Tibial nerve (tissue), 4 donors: Measurements from ENCODE around the gene SIPA1. TPM values are rescaled to one million over a fixed set of nuclear protein-coding genes. Genes with fewer than 3 reads are reported as not detected.
"Not testable (repeated sequence)": the region's sequence is repeated elsewhere in the genome, so short reads cannot be mapped to it uniquely, and the experiment has no call there.

Experiments
- DNase-seq, 2 donors: peaks; one replicate each; pipeline ENCODE4 v3.0.0-alpha.2; 2019; ENCODE audit warnings: low spot score in 2 of 2
- H3K27ac ChIP-seq, 4 donors: fragments of 200-600 bp; sonication (generic) in 3 of 4; one replicate each; pipeline ENCODE4 v1.5.1; 2017 to 2019; ENCODE audit warnings: mild to moderate bottlenecking in 1 of 4
- H3K27me3 ChIP-seq, 2 donors: fragments of 200-600 bp; sonication (generic) in 1 of 2; one replicate each; pipeline versions ENCODE4 v1.5.1 to v1.6.0; 2017 to 2019
- H3K36me3 ChIP-seq, 3 donors: fragments of 200-600 bp; sonication (generic); one replicate each; pipeline ENCODE4 v1.5.1; 2018 to 2019
- H3K4me1 ChIP-seq, 4 donors: fragments of 200-600 bp; sonication (generic) in 3 of 4; one replicate each; pipeline ENCODE4 v1.5.1; 2017 to 2019
- H3K4me3 ChIP-seq, 4 donors: fragments of 200-600 bp; sonication (generic) in 3 of 4; one replicate each; pipeline ENCODE4 v1.5.1; 2017 to 2019; ENCODE audit warnings: mild to moderate bottlenecking in 1 of 4, moderate library complexity in 1 of 4
- H3K9me3 ChIP-seq, 4 donors: fragments of 200-600 bp; sonication (generic) in 3 of 4; one replicate each; pipeline ENCODE4 v1.5.1; 2017 to 2019
- CTCF ChIP-seq, 5 experiments: fragments of 200-600 bp in 3 of 5; fragments of 450-650 bp in 2 of 5; sonication (generic) in 3 of 5; IDR thresholded peaks; one replicate each; pipeline ENCODE4 v1.5.1; 2016 to 2019; ENCODE audit warnings: antibody characterized with exemption in 5 of 5, mild to moderate bottlenecking in 3 of 5, moderate library complexity in 2 of 5
- EP300 ChIP-seq, 2 donors: sonication (generic); formaldehyde crosslinking; IDR thresholded peaks; one replicate each; pipeline ENCODE4 v1.6.1; 2017; ENCODE audit warnings: antibody characterized with exemption in 2 of 2, mild to moderate bottlenecking in 1 of 2
- POLR2A ChIP-seq, 2 donors: fragments of 450-650 bp; IDR thresholded peaks; one replicate each; pipeline ENCODE4 v1.6.1; 2017; ENCODE audit warnings: antibody characterized with exemption in 2 of 2, mild to moderate bottlenecking in 2 of 2, moderate library complexity in 2 of 2
- WGBS, 2 donors: methylation state at CpG; one replicate each; pipeline ENCODE4 v1.1.5; 2018; 5-methylcytosine and 5-hydroxymethylcytosine counted together
- total RNA-seq, 4 donors: library from RNA; depleted of rRNA; stranded (reverse); fragments of >200 nt; gene quantifications; one replicate each; pipeline ENCODE4 v1.1.0, GENCODE V29; 2016

The SIPA1 gene
- total RNA-seq, 4 donors from 2014 or later, result 50.2 to 103 (median 65.0) TPM

GRCh38 chr11:65634905-65635731, 2.8 kb upstream of the SIPA1 start:
- no peak for TF ChIP-seq CTCF (IDR thresholded peaks at IDR 0.05)
- TF ChIP-seq EP300 (IDR thresholded peaks at IDR 0.05), result no peak
- no peak for TF ChIP-seq POLR2A (IDR thresholded peaks at IDR 0.05)
- no peaks in the 10 kb centered on the region for H3K9me3 ChIP-seq
- H3K36me3 ChIP-seq, result peaks cover 0 to 70% (median 16%) of the 10 kb centered on the region in 3 donors
- no peak overlapping the region for H3K27ac ChIP-seq
- H3K27me3 ChIP-seq, result no peaks in the 10 kb centered on the region
- H3K4me3 ChIP-seq, result no peak overlapping the region
- no peak for DNase-seq
- H3K4me1 ChIP-seq, result peaks cover 0 to 35% (median 26%) of the 10 kb centered on the region in 4 donors
- WGBS, 2 donors, result 92 to 93% methylated on average over 41 to 46 of the region's 46 CpGs

GRCh38 chr11:65636108-65637031, 1.5 kb upstream of the SIPA1 start:
- DNase-seq, result no peak
- no peaks in the 10 kb centered on the region for H3K9me3 ChIP-seq
- 86 to 90% methylated on average over 13 to 20 of the region's 28 CpGs for WGBS, 2 donors
- TF ChIP-seq EP300 (IDR thresholded peaks at IDR 0.05) (no peak), POLR2A (IDR thresholded peaks at IDR 0.05) (no peak), CTCF (IDR thresholded peaks at IDR 0.05) (no peak)
- peaks cover 0 to 66% (median 14%) of the 10 kb centered on the region in 3 donors for H3K36me3 ChIP-seq
- H3K27ac ChIP-seq, result peak overlapping the region in 2 of 4 donors; percentile 91 to 96
- peaks cover 0 to 48% (median 38%) of the 10 kb centered on the region in 4 donors for H3K4me1 ChIP-seq
- H3K27me3 ChIP-seq, result no peaks in the 10 kb centered on the region
- H3K4me3 ChIP-seq, result no peak overlapping the region

- Histone ChIP-seq H3K36me3 (peaks cover 0 to 63% (median 14%) of the 10 kb centered on the region in 3 donors), H3K27ac (peak overlapping the region in 2 of 4 donors; percentile 91 to 96), H3K4me1 (peaks cover 0 to 52% (median 41%) of the 10 kb centered on the region in 4 donors), H3K9me3 (no peaks in the 10 kb centered on the region), H3K4me3 (no peak overlapping the region), H3K27me3 (no peaks in the 10 kb centered on the region)
- no peak for DNase-seq
- WGBS, 2 donors, result 88 to 90% methylated on average over 3 of the region's 3 CpGs
- TF ChIP-seq POLR2A (IDR thresholded peaks at IDR 0.05) (no peak), EP300 (IDR thresholded peaks at IDR 0.05) (no peak), CTCF (IDR thresholded peaks at IDR 0.05) (no peak)
Measured at GRCh38 chr11:65637032-65637557, 806 bp upstream of the SIPA1 start.

GRCh38 chr11:65639228-65639597, 1.3 kb downstream of the SIPA1 start:
- not testable (repeated sequence) for H3K9me3 ChIP-seq, H3K27me3 ChIP-seq, DNase-seq
- Histone ChIP-seq H3K4me3 (peak overlapping the region; percentile 36 to 90 (median 66)), H3K4me1 (peaks cover 0 to 73% (median 46%) of the 10 kb centered on the region in 4 donors), H3K27ac (peak overlapping the region; percentile 57 to 96 (median 90)), H3K36me3 (peaks cover 0 to 63% (median 19%) of the 10 kb centered on the region in 3 donors)
- WGBS, 2 donors, result 69% methylated on average over 9 of the region's 9 CpGs

GRCh38 chr11:65639623-65640482, 2.0 kb downstream of the SIPA1 start:
- Histone ChIP-seq H3K27ac (peak overlapping the region; percentile 57 to 96 (median 90)), H3K4me1 (peaks cover 0 to 74% (median 46%) of the 10 kb centered on the region in 4 donors), H3K27me3 (no peaks in the 10 kb centered on the region), H3K36me3 (peaks cover 0 to 63% (median 16%) of the 10 kb centered on the region in 3 donors), H3K9me3 (no peaks in the 10 kb centered on the region), H3K4me3 (peak overlapping the region; percentile 36 to 90 (median 66))
- DNase-seq, result no peak
- TF ChIP-seq CTCF (IDR thresholded peaks at IDR 0.05) (no peak), EP300 (IDR thresholded peaks at IDR 0.05) (no peak), POLR2A (IDR thresholded peaks at IDR 0.05) (no peak)
- 38 to 49% methylated on average over 8 of the region's 8 CpGs for WGBS, 2 donors
